ENCODE data around the gene DCLRE1C. TPM values are rescaled to one million over a fixed set of nuclear protein-coding genes. Genes with fewer than 3 reads are reported as not detected.
"Not testable (repeated sequence)": the region's sequence is repeated elsewhere in the genome, so short reads cannot be mapped to it uniquely, and the experiment has no call there.

Gene DCLRE1C
- total RNA-seq, 1 experiment from 2014 or later: 21.2 TPM

DNA sequence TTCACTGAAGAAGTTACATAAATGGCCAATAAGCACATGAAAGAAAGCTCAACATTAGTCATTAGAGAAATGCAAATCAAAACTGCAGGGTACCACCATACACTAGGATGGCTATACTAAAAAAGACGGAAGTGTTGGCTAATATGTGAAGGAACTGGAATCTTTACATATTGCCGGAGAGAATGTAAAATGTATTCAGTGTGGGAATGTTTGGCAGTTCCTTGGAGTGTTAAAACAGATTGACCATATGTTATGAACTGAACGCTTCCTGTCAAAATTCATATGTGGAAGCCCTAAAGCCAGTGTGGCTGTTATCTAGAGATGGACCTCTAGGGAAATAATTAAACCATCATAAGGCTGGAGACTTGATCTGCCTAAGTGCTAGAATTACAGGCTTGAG, 42.1 kb downstream of the DCLRE1C start:
- CTCF ChIA-PET: no interaction called here
- TF ChIP-seq, protein P1, sequence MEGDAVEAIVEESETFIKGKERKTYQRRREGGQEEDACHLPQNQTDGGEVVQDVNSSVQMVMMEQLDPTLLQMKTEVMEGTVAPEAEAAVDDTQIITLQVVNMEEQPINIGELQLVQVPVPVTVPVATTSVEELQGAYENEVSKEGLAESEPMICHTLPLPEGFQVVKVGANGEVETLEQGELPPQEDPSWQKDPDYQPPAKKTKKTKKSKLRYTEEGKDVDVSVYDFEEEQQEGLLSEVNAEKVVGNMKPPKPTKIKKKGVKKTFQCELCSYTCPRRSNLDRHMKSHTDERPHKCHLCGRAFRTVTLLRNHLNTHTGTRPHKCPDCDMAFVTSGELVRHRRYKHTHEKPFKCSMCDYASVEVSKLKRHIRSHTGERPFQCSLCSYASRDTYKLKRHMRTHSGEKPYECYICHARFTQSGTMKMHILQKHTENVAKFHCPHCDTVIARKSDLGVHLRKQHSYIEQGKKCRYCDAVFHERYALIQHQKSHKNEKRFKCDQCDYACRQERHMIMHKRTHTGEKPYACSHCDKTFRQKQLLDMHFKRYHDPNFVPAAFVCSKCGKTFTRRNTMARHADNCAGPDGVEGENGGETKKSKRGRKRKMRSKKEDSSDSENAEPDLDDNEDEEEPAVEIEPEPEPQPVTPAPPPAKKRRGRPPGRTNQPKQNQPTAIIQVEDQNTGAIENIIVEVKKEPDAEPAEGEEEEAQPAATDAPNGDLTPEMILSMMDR (IDR thresholded peaks at IDR 0.05; ENCODE audit: unreplicated experiment): no peak
- intact Hi-C loops (cut with micrococcal nuclease; ENCODE audit: unreplicated experiment): no loop called here
- Mint-ChIP-seq H3K9me3 (ENCODE audit: low read depth, unreplicated experiment) (peaks cover 4% of the 10 kb centered on the region), H3K27me3 (ENCODE audit: unreplicated experiment) (no peaks in the 10 kb centered on the region), H3K4me1 (ENCODE audit: low read depth, unreplicated experiment) (no peaks in the 10 kb centered on the region), H3K4me3 (ENCODE audit: low read depth, unreplicated experiment) (no peak overlapping the region), H3K27ac (ENCODE audit: unreplicated experiment) (peak overlapping the region; percentile 19), H3K36me3 (ENCODE audit: insufficient read depth, unreplicated experiment) (peaks cover 46% of the 10 kb centered on the region)
- no peak for DNase-seq
- no TSS peak for BruUV-seq (replicated peaks)

DNA sequence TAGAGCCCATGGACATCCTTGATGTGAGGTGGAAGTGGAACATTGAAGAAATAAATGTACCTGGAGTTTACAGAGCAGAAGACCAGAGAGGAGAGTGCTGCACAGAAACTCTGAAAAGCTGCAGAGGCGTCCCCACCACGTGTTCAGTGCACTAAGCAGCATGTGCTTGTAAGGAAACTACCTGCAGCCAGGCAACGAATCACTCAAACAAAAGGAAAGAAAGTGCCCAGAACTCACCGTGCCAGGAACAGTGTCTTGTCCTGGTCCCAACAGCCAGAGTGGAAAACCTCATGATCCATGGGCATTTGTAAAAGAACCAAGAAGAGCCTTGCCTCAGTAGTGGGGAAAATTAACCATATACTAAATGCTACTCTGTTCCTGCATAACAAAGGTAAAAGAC, 42.9 kb downstream of the DCLRE1C start:
- no peak for DNase-seq
- H3K9me3 Mint-ChIP-seq (ENCODE audit: low read depth, unreplicated experiment): peaks cover 4% of the 10 kb centered on the region
- CTCF ChIA-PET: no interaction called here
- no peak overlapping the region for H3K27ac Mint-ChIP-seq (ENCODE audit: unreplicated experiment)
- no peak overlapping the region for H3K4me3 Mint-ChIP-seq (ENCODE audit: low read depth, unreplicated experiment)
- intact Hi-C loops (cut with micrococcal nuclease; ENCODE audit: unreplicated experiment): no loop called here
- no peaks in the 10 kb centered on the region for H3K4me1 Mint-ChIP-seq (ENCODE audit: low read depth, unreplicated experiment)
- H3K27me3 Mint-ChIP-seq (ENCODE audit: unreplicated experiment): no peaks in the 10 kb centered on the region
- TF ChIP-seq, protein P1 (IDR thresholded peaks at IDR 0.05; ENCODE audit: unreplicated experiment): no peak
- no TSS peak for BruUV-seq (replicated peaks)
- H3K36me3 Mint-ChIP-seq (ENCODE audit: insufficient read depth, unreplicated experiment): peaks cover 42% of the 10 kb centered on the region

DNA sequence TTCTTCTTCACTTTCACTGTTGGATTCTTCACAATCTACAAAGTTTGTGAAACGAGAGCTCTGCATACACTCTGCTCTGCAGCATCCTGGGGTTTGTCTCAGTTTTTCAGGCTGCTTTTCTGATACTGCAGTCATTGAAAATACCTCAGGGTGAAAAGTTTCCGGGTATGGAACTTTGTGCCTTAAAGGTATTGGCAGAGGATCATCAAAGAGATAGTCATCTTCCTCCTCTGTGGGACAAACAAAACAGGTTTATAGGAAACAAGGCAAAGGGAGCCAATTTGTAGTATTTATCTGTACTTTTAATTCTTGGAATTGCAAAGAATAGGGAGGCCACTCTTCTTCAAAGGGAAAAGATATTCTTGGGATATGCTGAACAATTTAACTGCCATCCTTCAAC, 44.8 kb downstream of the DCLRE1C start:
- no peaks in the 10 kb centered on the region for H3K4me1 Mint-ChIP-seq (ENCODE audit: low read depth, unreplicated experiment)
- intact Hi-C loops (cut with micrococcal nuclease; ENCODE audit: unreplicated experiment): no loop called here
- CTCF ChIA-PET: no interaction called here
- H3K9me3 Mint-ChIP-seq (ENCODE audit: low read depth, unreplicated experiment): no peaks in the 10 kb centered on the region
- peaks cover 42% of the 10 kb centered on the region for H3K36me3 Mint-ChIP-seq (ENCODE audit: insufficient read depth, unreplicated experiment)
- no peak overlapping the region for H3K27ac Mint-ChIP-seq (ENCODE audit: unreplicated experiment)
- no TSS peak for BruUV-seq (replicated peaks)
- no peak overlapping the region for H3K4me3 Mint-ChIP-seq (ENCODE audit: low read depth, unreplicated experiment)
- no peak for DNase-seq
- H3K27me3 Mint-ChIP-seq (ENCODE audit: unreplicated experiment): no peaks in the 10 kb centered on the region
- TF ChIP-seq, protein P1 (IDR thresholded peaks at IDR 0.05; ENCODE audit: unreplicated experiment): no peak

DNA sequence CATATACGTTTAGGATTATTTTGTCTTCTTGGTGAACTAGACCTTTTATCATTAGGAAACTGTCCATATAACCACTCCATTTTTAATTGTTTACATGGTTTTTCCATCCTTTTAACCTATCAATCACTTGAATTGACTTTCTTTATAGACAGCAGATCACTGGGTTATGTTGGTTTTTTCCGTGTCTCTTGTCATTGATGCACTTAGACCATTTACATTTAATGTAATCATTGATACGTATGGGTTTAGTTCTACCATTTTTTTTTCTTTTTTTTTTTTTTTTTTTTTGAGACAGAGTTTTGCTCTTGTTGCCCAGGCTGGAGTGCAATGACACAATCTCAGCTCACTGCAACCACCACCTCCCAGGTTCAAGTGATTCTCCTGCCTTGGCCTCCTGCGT, 46.3 kb downstream of the DCLRE1C start:
- H3K27ac Mint-ChIP-seq (ENCODE audit: unreplicated experiment); DNase-seq; H3K4me1 Mint-ChIP-seq (ENCODE audit: low read depth, unreplicated experiment); H3K27me3 Mint-ChIP-seq (ENCODE audit: unreplicated experiment); H3K9me3 Mint-ChIP-seq (ENCODE audit: low read depth, unreplicated experiment); H3K4me3 Mint-ChIP-seq (ENCODE audit: low read depth, unreplicated experiment); CTCF ChIA-PET; intact Hi-C loops (cut with micrococcal nuclease; ENCODE audit: unreplicated experiment); BruUV-seq (replicated peaks): not testable (repeated sequence)
- peaks cover 35% of the 10 kb centered on the region for H3K36me3 Mint-ChIP-seq (ENCODE audit: insufficient read depth, unreplicated experiment)

DNA sequence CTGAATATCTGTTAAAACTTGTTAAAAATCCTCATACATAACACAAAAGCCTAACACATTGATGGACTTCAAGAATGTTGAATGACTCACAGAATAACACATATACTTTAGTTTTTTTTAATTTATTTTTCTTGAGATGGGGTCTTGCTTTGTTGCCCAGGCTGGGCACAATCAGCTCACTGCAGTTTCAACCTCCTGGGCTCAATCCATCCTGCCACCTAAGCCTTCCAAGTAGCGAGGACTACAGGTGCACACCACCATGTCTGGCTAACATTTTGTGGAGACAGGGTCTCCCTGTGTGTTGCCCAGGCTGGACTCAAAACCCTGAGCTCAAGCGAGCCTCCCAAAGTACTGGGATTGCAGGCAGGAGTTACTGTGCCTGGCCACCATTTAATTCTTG, 47.1 kb downstream of the DCLRE1C start:
- Mint-ChIP-seq H3K9me3 (ENCODE audit: low read depth, unreplicated experiment) (no peaks in the 10 kb centered on the region), H3K27ac (ENCODE audit: unreplicated experiment) (no peak overlapping the region), H3K4me3 (ENCODE audit: low read depth, unreplicated experiment) (no peak overlapping the region), H3K27me3 (ENCODE audit: unreplicated experiment) (no peaks in the 10 kb centered on the region), H3K4me1 (ENCODE audit: low read depth, unreplicated experiment) (no peaks in the 10 kb centered on the region), H3K36me3 (ENCODE audit: insufficient read depth, unreplicated experiment) (peaks cover 35% of the 10 kb centered on the region)
- DNase-seq: no peak
- no TSS peak for BruUV-seq (replicated peaks)
- CTCF ChIA-PET: interaction anchor here (0.5 kb wide), 1 partner anchor 180 kb away, joined by 5 read pairs; no protein-coding TSS in a partner anchor
- intact Hi-C loops (cut with micrococcal nuclease; ENCODE audit: unreplicated experiment): no loop called here
- TF ChIP-seq, protein P1 (IDR thresholded peaks at IDR 0.05; ENCODE audit: unreplicated experiment): no peak

All from Calu3 (cell line).